ENCODE measurements around the gene TFPI.

DNA sequence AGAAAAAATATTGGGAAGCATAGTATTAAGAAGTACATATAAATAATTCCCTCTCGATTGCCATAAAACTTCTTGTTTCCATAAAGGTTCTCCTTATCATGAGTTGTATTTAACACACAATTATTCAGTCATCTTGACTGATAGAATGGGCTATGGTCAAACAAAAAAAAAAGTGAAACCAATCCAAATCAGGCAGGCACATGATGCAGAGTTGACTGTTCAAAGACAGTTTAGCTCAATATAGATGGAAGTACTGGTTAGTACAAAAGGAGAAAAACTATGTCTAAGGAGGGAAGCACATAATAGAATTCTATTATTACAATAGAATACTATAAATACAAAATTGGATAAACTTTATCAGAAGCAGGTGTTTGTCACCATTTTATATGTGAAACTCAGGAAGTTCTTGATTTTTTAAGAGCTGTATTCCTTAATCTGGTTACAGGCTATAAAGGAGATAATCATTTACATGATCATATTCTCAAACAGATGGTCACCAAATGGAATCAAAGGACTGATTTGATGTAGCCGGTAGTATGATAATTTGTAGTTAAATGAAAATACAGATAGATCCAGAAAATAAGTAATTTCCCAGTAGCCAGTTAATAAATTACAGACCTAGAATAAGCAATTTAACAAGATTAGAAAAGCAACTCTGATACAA lies 88.0 kb downstream of the TFPI start:
- TF ChIP-seq, protein P1, sequence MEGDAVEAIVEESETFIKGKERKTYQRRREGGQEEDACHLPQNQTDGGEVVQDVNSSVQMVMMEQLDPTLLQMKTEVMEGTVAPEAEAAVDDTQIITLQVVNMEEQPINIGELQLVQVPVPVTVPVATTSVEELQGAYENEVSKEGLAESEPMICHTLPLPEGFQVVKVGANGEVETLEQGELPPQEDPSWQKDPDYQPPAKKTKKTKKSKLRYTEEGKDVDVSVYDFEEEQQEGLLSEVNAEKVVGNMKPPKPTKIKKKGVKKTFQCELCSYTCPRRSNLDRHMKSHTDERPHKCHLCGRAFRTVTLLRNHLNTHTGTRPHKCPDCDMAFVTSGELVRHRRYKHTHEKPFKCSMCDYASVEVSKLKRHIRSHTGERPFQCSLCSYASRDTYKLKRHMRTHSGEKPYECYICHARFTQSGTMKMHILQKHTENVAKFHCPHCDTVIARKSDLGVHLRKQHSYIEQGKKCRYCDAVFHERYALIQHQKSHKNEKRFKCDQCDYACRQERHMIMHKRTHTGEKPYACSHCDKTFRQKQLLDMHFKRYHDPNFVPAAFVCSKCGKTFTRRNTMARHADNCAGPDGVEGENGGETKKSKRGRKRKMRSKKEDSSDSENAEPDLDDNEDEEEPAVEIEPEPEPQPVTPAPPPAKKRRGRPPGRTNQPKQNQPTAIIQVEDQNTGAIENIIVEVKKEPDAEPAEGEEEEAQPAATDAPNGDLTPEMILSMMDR (IDR thresholded peaks at IDR 0.05): no peak
- TF ChIP-seq, protein P2, sequence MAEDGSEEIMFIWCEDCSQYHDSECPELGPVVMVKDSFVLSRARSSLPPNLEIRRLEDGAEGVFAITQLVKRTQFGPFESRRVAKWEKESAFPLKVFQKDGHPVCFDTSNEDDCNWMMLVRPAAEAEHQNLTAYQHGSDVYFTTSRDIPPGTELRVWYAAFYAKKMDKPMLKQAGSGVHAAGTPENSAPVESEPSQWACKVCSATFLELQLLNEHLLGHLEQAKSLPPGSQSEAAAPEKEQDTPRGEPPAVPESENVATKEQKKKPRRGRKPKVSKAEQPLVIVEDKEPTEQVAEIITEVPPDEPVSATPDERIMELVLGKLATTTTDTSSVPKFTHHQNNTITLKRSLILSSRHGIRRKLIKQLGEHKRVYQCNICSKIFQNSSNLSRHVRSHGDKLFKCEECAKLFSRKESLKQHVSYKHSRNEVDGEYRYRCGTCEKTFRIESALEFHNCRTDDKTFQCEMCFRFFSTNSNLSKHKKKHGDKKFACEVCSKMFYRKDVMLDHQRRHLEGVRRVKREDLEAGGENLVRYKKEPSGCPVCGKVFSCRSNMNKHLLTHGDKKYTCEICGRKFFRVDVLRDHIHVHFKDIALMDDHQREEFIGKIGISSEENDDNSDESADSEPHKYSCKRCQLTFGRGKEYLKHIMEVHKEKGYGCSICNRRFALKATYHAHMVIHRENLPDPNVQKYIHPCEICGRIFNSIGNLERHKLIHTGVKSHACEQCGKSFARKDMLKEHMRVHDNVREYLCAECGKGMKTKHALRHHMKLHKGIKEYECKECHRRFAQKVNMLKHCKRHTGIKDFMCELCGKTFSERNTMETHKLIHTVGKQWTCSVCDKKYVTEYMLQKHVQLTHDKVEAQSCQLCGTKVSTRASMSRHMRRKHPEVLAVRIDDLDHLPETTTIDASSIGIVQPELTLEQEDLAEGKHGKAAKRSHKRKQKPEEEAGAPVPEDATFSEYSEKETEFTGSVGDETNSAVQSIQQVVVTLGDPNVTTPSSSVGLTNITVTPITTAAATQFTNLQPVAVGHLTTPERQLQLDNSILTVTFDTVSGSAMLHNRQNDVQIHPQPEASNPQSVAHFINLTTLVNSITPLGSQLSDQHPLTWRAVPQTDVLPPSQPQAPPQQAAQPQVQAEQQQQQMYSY (CRISPR knock-in tag; IDR thresholded peaks at IDR 0.05): no peak
